IPS-20b (cell line): ENCODE results near the gene STK11IP.

Experiments used
- H3K27ac ChIP-seq: one replicate; pipeline ENCODE4 v1.5.1; 2013; ENCODE audit warnings: low read length
- H3K27me3 ChIP-seq: 2 replicates; pipeline ENCODE4 v1.6.1; 2013; ENCODE audit warnings: mild to moderate bottlenecking, low read length, inconsistent platforms; ENCODE audit not compliant: insufficient read depth
- H3K36me3 ChIP-seq: 2 replicates; pipeline ENCODE4 v1.6.1; 2013; ENCODE audit warnings: low read depth, mild to moderate bottlenecking, inconsistent platforms, low read length, moderate library complexity; ENCODE audit not compliant: insufficient read depth
- H3K4me1 ChIP-seq: 2 replicates; pipeline ENCODE4 v1.6.1; 2013; ENCODE audit warnings: mild to moderate bottlenecking, control low read depth, inconsistent platforms, low read length, moderate library complexity; ENCODE audit not compliant: insufficient read depth
- H3K4me3 ChIP-seq: 2 replicates; pipeline ENCODE4 v1.5.1; 2013; ENCODE audit warnings: mild to moderate bottlenecking, low read length, inconsistent platforms
- H3K9ac ChIP-seq: 2 replicates; pipeline ENCODE4 v1.6.1; 2013; ENCODE audit warnings: low read depth, mild to moderate bottlenecking, inconsistent platforms, low read length, moderate library complexity
- H3K9me3 ChIP-seq: 2 replicates; pipeline ENCODE4 v1.6.1; 2013; ENCODE audit warnings: mild to moderate bottlenecking, low read depth, low read length, inconsistent platforms; ENCODE audit not compliant: insufficient read depth

STK11IP gene

DNA sequence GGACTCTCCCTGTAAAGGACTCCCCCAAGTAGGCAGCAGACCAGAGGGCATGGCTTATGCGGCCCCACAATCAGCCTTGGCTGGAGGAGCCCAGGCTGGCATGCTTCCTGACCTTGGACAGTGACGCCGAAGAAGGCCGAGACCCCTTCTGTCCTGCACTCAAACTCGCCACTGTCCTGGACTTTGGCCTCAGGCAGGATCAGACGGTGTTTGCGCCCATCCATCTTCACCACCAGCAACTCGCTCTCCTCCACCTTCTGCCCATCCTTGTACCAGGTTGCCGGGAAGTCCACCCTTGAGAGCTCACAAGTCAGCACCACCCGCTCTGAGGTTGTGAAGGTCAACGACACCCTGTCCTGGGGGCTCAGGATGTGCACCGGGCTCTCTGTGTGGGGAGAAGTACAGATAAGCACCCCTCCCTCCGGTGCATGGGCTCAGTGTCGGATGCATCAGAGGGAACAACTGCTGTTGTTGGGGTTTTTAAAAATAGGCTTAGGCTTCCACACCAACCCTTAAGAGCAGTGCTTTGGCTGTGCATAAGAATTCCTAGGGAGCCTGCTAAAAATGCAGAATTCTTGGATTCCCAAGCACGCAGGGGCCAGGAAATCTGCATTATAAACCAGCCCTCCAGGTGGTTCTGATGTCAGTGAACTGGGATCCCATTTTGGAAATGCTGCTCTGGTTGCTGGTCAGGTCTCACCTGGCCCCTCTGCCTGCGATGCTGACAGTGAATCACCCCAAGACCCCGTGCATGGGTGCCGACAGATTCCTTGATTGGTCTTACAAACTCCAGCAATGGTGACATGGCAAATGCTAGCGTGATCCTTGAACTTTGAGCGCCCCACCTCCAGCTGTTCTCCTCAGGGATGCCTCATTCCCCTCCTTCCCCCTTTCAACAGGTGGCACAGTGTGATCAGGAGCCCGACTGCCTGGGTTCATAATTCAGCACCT lies 32.3 kb upstream of the STK11IP start:
- Histone ChIP-seq H3K4me3 (peak overlapping the region; percentile 57), H3K27me3 (peaks cover 14% of the 10 kb centered on the region), H3K9me3 (no peaks in the 10 kb centered on the region), H3K27ac (peak overlapping the region; percentile 97), H3K36me3 (peaks cover 24% of the 10 kb centered on the region; the same call in 1 of the 2 replicates), H3K4me1 (peaks cover 43% of the 10 kb centered on the region), H3K9ac (peak overlapping the region; percentile 81; the same call in 1 of the 2 replicates)

GRCh38 chr2:219566640-219567039 lies 31.0 kb upstream of the STK11IP start:
- Histone ChIP-seq H3K27ac (no peak overlapping the region), H3K36me3 (peaks cover 24% of the 10 kb centered on the region; the same call in 1 of the 2 replicates), H3K9me3 (no peaks in the 10 kb centered on the region), H3K4me1 (peaks cover 34% of the 10 kb centered on the region), H3K27me3 (peaks cover 16% of the 10 kb centered on the region), H3K9ac (no peak overlapping the region), H3K4me3 (no peak overlapping the region)

- peaks cover 16% of the 10 kb centered on the region for H3K27me3 ChIP-seq
- no peak overlapping the region for H3K9ac ChIP-seq
- no peaks in the 10 kb centered on the region for H3K9me3 ChIP-seq
- peaks cover 24% of the 10 kb centered on the region; the same call in 1 of the 2 replicates for H3K36me3 ChIP-seq
- peaks cover 34% of the 10 kb centered on the region for H3K4me1 ChIP-seq
- H3K4me3 ChIP-seq, result no peak overlapping the region
- H3K27ac ChIP-seq, result no peak overlapping the region
These were observed 30.5 kb upstream of the STK11IP start for GRCh38 chr2:219567131-219567530.

- no peak overlapping the region for H3K4me3 ChIP-seq
- peaks cover 30% of the 10 kb centered on the region; the same call in 1 of the 2 replicates for H3K4me1 ChIP-seq
- peaks cover 19% of the 10 kb centered on the region; the same call in 1 of the 2 replicates for H3K36me3 ChIP-seq
- no peak overlapping the region for H3K9ac ChIP-seq
- peaks cover 16% of the 10 kb centered on the region for H3K27me3 ChIP-seq
- H3K27ac ChIP-seq, result no peak overlapping the region
- no peaks in the 10 kb centered on the region for H3K9me3 ChIP-seq
These were observed 29.8 kb upstream of the STK11IP start for GRCh38 chr2:219567791-219568361.

GRCh38 chr2:219569041-219569440 lies 28.6 kb upstream of the STK11IP start:
- no peak overlapping the region for H3K9ac ChIP-seq
- H3K36me3 ChIP-seq, result peaks cover 16% of the 10 kb centered on the region; the same call in 1 of the 2 replicates
- H3K27me3 ChIP-seq, result peaks cover 16% of the 10 kb centered on the region
- H3K4me1 ChIP-seq, result peaks cover 30% of the 10 kb centered on the region; the same call in 1 of the 2 replicates
- no peaks in the 10 kb centered on the region for H3K9me3 ChIP-seq
- no peak overlapping the region for H3K27ac ChIP-seq
- no peak overlapping the region for H3K4me3 ChIP-seq

DNA sequence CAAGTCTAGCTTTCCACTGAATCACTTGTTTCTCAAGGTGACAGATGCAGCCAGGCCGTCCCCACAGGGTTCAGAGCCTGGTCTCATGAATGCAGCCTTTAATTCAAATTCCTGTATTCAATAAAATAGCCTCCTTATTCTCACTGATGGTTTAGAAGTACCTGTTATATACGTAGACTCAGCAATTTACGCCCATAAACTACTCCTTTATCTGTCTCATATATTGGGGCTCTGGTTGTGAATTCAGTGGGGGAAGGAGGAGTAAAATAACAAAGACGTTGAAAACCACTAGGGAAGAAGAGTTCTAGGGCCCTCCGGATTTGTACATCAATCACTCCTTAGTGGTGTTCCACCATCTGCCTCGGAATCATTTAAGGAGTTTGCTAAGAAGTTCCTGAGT lies 28.0 kb upstream of the STK11IP start:
- Histone ChIP-seq H3K36me3 (peaks cover 16% of the 10 kb centered on the region; the same call in 1 of the 2 replicates), H3K4me1 (peaks cover 26% of the 10 kb centered on the region; the same call in 1 of the 2 replicates), H3K4me3 (peak overlapping the region; percentile 68; the same call in 1 of the 2 replicates), H3K27me3 (peaks cover 16% of the 10 kb centered on the region), H3K27ac (no peak overlapping the region), H3K9me3 (no peaks in the 10 kb centered on the region), H3K9ac (no peak overlapping the region; the same call in 1 of the 2 replicates)

DNA sequence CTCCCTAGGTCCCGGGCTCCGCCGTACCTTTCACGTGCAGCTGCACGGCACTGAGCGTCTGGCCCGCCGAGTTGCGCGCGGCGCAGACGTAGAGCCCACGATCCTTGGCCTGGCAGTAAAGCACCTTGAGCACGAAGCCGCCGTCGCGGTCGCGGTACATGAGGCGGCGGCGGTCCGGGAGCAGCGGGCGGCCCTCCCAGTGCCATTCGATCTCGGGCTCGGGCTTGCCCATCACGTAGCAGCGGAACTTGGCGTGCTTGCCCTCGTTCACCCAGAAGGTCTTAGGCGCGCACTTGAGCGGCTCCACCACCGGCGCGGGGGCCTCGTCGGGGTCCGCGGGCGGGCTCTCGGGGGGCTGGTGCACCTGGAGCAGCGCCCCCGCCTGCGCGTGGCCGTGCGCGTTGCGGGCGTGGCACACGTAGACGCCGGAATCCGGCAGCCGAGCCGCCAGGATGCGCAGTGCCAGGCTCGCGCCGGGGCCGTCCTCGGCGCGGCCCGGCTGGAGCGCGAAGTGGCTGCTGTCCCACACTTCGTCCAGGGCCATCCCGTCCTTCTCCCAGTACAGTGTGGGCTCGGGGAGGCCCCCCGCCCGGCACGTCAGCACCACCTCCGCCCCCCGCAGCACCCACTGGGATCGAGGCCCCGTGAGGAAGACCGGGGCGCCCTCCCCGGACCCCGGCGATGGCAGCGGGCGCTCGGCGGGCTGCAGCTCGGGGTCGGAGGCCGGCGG lies 27.3 kb upstream of the STK11IP start:
- no peak overlapping the region for H3K27ac ChIP-seq

GRCh38 chr2:219570924-219571310 lies 26.7 kb upstream of the STK11IP start:
- Histone ChIP-seq H3K4me3 (peak overlapping the region; percentile 68; the same call in 1 of the 2 replicates), H3K9ac (peak overlapping the region; percentile 72; the same call in 1 of the 2 replicates), H3K27me3 (peaks cover 19% of the 10 kb centered on the region)

More for the DNA sequence above, 27.3 kb upstream of the STK11IP start:
- Histone ChIP-seq H3K27me3 (peaks cover 16% of the 10 kb centered on the region), H3K9me3 (no peaks in the 10 kb centered on the region), H3K4me3 (peak overlapping the region; percentile 68; the same call in 1 of the 2 replicates), H3K36me3 (peaks cover 16% of the 10 kb centered on the region; the same call in 1 of the 2 replicates), H3K4me1 (peaks cover 19% of the 10 kb centered on the region; the same call in 1 of the 2 replicates), H3K9ac (peak overlapping the region; percentile 72)

DNA sequence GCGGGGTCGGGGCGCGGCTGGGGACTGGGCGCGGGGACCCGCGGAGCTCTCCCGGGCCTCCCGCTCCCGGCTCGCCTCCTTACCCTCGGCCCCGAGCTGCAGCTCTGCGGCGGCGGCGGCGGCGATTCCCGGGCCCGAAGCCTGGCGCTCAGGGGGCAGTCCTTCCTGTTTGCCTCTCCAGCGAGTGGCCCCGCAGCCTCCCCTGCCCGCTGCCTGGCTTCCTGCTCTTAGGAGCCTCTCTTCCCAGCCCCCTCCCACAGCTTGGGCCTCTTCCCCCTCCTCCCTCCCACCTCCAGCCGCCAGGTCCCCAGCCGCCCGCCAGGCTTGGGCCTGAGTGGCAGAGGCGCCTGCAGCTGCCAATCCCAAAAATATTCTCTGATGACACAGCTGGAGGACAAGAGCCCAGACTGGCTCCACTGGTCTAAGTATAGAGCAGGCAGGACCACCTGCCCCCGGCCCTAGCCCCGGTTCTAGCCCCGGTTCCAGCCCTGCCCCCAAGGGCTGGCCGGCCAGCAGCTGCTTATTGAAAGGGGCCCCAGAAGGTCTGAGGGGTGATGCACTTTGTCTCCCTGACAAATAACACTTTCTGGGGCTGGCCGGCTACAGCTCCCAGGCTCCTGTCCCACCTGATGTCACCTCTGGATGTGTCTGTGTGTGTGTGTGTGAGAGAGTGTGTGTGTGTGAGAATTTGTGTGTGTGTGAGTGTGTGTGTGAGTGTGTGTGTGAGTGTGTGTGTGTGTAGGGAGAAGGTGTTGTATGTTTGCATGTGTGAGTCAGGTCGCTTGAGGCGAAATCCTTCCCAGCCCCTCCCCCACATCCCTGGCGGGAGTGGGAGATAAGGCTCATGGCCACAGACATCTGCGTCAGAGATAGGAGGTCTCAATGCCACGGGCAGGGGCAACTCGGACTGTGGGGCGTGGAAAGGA lies 26.1 kb upstream of the STK11IP start, which contains the start of gene OBSL1:
Gene OBSL1 (minus strand): TSS at position 229 of the 926 bp plus-strand sequence. CDS start 307 bp downstream, outside the sequence.
- H3K36me3 ChIP-seq, result peaks cover 16% of the 10 kb centered on the region; the same call in 1 of the 2 replicates
- peak within 1 kb of the TSS; percentile 7 for H3K27ac ChIP-seq

More at GRCh38 chr2:219570924-219571310, 26.7 kb upstream of the STK11IP start:
- Histone ChIP-seq H3K4me1 (peaks cover 17% of the 10 kb centered on the region; the same call in 1 of the 2 replicates), H3K27ac (no peak overlapping the region), H3K36me3 (peaks cover 16% of the 10 kb centered on the region; the same call in 1 of the 2 replicates), H3K9me3 (no peaks in the 10 kb centered on the region)

More for the DNA sequence above, 26.1 kb upstream of the STK11IP start, which contains the start of gene OBSL1:
- no peaks in the 10 kb centered on the region for H3K9me3 ChIP-seq
- peaks cover 21% of the 10 kb centered on the region for H3K27me3 ChIP-seq
- peaks cover 14% of the 10 kb centered on the region; the same call in 1 of the 2 replicates for H3K4me1 ChIP-seq
- H3K9ac ChIP-seq, result peak within 1 kb of the TSS; percentile 72
- H3K4me3 ChIP-seq, result peak within 1 kb of the TSS; percentile 68
